ENCODE results near the gene ZNF839. TPM values are rescaled to one million over a fixed set of nuclear protein-coding genes. Genes with fewer than 3 reads are reported as not detected.
A peak's percentile ranks its signal among the peaks of the same experiment; 100 is the strongest.
"Not testable (repeated sequence)": the region's sequence is repeated elsewhere in the genome, so short reads cannot be mapped to it uniquely, and the experiment has no call there.

The ZNF839 gene
- total RNA-seq, 2 donors from 2014 or later: 17.1 to 19.5 TPM

DNA sequence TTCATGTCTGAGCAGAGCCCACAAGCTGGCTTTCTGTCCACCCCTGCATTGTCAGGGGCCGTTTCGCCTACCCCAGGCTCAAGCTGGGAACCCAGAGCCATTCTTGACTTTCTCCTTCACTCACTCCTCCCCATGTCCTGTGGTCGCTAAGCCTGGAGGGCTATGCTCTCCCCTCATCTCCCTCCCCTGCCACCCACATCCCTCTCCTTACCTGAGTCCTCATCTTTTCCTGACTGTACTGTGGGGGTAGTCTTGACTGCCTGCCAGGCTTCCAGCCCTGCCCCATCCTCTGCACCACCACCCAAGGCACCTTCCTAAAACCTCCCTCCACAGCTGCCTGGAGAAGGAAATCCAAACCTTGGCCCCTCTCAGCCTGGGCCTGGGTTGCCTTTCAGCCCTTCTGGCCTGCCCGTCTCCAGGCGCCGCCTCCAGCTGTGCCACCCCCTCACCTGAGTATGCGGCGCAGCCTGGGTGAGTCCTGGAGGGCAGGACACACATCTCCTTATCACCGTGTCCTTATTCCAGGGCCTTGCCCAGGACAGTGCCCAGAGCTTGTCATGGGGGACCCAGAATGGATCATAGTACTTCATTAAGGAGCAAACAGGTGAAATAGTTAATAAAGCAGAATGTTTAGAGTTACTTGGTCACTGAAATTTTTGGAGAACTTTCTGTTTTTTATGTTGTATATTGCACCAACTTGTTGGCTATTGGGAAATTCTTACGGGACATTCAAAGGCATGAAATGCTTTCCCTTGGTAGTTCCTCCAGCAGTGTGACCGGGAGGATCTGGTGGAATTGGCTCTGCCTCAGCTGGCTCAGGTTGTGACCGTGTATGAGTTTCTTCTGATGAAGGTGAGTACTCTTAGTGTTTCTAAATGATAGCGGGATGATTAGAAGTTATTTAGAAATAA lies 14.5 kb downstream of the ZNF839 start:
- ATAC-seq (no peak), DNase-seq (no peak)
- H3K36me3 Mint-ChIP-seq (ENCODE audit: low read depth): peaks cover 2% of the 10 kb centered on the region
- peaks cover 7% of the 10 kb centered on the region for H3K4me1 Mint-ChIP-seq
- no peaks in the 10 kb centered on the region for H3K27me3 Mint-ChIP-seq
- H3K9me3 ChIP-seq (ENCODE audit: control insufficient read depth, low read length, poor library complexity, severe bottlenecking): no peaks in the 10 kb centered on the region
- no peak overlapping the region for H3K27ac Mint-ChIP-seq
- H3K4me3 Mint-ChIP-seq: no peak overlapping the region

GRCh38 chr14:102335163-102335562 lies 15.6 kb downstream of the ZNF839 start:
- Mint-ChIP-seq H3K4me1 (peaks cover 7% of the 10 kb centered on the region), H3K4me3 (no peak overlapping the region), H3K36me3 (ENCODE audit: low read depth) (peaks cover 2% of the 10 kb centered on the region), H3K27me3 (no peaks in the 10 kb centered on the region), H3K27ac (no peak overlapping the region)
- H3K9me3 ChIP-seq (ENCODE audit: control insufficient read depth, low read length, poor library complexity, severe bottlenecking): no peaks in the 10 kb centered on the region
- no peak for ATAC-seq
- DNase-seq: no peak

GRCh38 chr14:102338724-102339123 lies 19.2 kb downstream of the ZNF839 start:
- Mint-ChIP-seq H3K4me3 (no peak overlapping the region), H3K36me3 (ENCODE audit: low read depth) (peaks cover 2% of the 10 kb centered on the region), H3K4me1 (peaks cover 7% of the 10 kb centered on the region), H3K27me3 (no peaks in the 10 kb centered on the region), H3K27ac (no peak overlapping the region)
- no peak for DNase-seq
- no peak for ATAC-seq
- no peaks in the 10 kb centered on the region for H3K9me3 ChIP-seq (ENCODE audit: control insufficient read depth, low read length, poor library complexity, severe bottlenecking)

DNA sequence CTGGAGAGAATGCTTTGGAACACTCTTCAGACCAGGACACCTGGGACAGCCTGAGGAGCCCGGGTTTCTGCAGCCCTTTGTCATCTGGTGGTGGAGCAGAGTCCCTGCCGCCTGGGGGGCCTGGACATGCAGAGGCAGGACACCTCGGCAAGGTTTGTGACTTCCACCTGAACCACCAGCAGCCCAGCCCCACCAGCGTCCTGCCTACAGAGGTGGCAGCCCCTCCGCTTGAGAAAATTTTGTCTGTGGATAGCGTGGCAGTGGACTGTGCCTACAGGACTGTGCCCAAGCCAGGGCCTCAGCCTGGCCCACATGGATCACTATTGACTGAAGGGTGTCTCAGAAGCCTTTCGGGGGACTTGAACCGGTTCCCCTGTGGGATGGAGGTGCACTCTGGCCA lies 22.0 kb downstream of the ZNF839 start:
- H3K4me1 Mint-ChIP-seq: peaks cover 4% of the 10 kb centered on the region
- H3K4me3 Mint-ChIP-seq: no peak overlapping the region
- H3K27ac Mint-ChIP-seq: peak overlapping the region; percentile 19
- H3K36me3 Mint-ChIP-seq (ENCODE audit: low read depth): peaks cover 2% of the 10 kb centered on the region
- ATAC-seq (no peak), DNase-seq (no peak)
- H3K27me3 Mint-ChIP-seq: no peaks in the 10 kb centered on the region
- H3K9me3 ChIP-seq (ENCODE audit: control insufficient read depth, low read length, poor library complexity, severe bottlenecking): no peaks in the 10 kb centered on the region

DNA sequence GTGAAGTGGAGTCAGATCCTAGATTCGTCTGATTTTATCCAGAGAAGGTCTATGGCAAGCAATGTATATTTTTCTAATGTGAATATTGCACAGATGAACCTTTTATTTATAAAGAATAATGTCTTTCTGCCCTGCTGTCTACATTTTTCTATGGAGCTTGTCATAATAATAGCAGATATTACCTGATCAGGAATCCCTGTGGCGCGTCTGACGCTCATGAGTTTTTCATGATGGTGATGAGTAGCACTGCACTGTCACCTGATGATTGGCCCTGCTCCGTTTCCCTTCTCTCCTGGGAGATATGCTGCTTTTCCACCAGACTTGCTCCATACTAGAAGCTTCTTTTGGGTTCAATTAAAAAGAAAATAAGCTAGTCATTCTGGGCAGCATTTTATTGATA lies 22.7 kb downstream of the ZNF839 start:
- peaks cover 2% of the 10 kb centered on the region for H3K36me3 Mint-ChIP-seq (ENCODE audit: low read depth)
- ATAC-seq: no peak
- no peaks in the 10 kb centered on the region for H3K9me3 ChIP-seq (ENCODE audit: control insufficient read depth, low read length, poor library complexity, severe bottlenecking)

DNA sequence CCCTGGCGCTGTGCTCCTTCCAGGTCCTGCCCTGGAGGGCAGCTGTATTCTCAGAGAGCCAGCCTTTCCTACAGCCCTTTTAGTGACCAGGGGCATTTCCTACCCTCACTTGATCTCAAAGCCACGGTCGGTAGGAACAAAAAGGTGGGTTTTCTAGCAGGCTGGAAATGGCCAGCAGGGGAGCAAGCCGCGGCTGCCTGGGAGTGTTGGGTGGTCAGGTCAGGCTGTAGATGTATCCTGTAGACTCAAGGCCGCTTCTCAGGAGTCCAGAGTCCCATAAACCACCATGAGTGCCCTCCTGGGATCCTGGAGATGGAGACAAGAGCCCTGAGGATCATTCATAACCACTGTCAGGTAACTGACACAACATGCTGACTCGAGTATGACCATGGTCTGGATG lies 24.5 kb downstream of the ZNF839 start:
- H3K36me3 Mint-ChIP-seq (ENCODE audit: low read depth): no peaks in the 10 kb centered on the region

More for the DNA sequence above, 22.7 kb downstream of the ZNF839 start:
- Mint-ChIP-seq H3K4me3 (no peak overlapping the region), H3K4me1 (peaks cover 4% of the 10 kb centered on the region), H3K27ac (no peak overlapping the region), H3K27me3 (no peaks in the 10 kb centered on the region)
- DNase-seq: no peak

DNA sequence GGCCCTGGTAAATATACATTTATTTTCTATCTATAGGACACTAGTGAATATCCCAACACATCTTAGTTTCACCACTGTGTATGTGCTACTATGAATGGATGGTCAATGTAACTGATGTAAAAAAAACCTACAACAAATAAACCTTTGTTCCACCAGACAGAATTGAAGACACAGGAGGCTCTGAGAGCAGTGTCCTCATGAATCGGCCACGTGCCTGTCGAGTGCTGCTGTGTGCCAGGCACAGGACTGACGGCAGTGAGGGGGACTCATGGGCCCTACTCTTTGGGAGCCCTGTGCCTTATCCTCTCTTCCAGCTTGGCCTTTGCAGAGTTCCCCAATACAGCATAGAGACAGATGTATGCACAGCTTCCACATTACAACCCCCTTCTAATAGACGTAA lies 24.9 kb downstream of the ZNF839 start:
- DNase-seq: no peak
- peak overlapping the region; percentile 57 for H3K27ac Mint-ChIP-seq
- no peak for ATAC-seq
- H3K9me3 ChIP-seq (ENCODE audit: control insufficient read depth, low read length, poor library complexity, severe bottlenecking): no peaks in the 10 kb centered on the region
- H3K36me3 Mint-ChIP-seq (ENCODE audit: low read depth): no peaks in the 10 kb centered on the region
- no peak overlapping the region for H3K4me3 Mint-ChIP-seq
- peaks cover 2% of the 10 kb centered on the region for H3K4me1 Mint-ChIP-seq
- H3K27me3 Mint-ChIP-seq: no peaks in the 10 kb centered on the region

More for the DNA sequence above, 24.5 kb downstream of the ZNF839 start:
- Mint-ChIP-seq H3K4me1 (peaks cover 2% of the 10 kb centered on the region), H3K27me3 (no peaks in the 10 kb centered on the region), H3K27ac (no peak overlapping the region), H3K4me3 (no peak overlapping the region)
- DNase-seq (no peak), ATAC-seq (no peak)
- H3K9me3 ChIP-seq (ENCODE audit: control insufficient read depth, low read length, poor library complexity, severe bottlenecking): no peaks in the 10 kb centered on the region

- Mint-ChIP-seq H3K27ac (peak overlapping the region; percentile 57), H3K36me3 (ENCODE audit: low read depth) (no peaks in the 10 kb centered on the region), H3K4me3 (no peak overlapping the region), H3K4me1 (peaks cover 2% of the 10 kb centered on the region), H3K27me3 (no peaks in the 10 kb centered on the region)
- no peak for DNase-seq
- no peak for ATAC-seq
- no peaks in the 10 kb centered on the region for H3K9me3 ChIP-seq (ENCODE audit: control insufficient read depth, low read length, poor library complexity, severe bottlenecking)
Observed at GRCh38 chr14:102345232-102345631, 25.7 kb downstream of the ZNF839 start.

DNA sequence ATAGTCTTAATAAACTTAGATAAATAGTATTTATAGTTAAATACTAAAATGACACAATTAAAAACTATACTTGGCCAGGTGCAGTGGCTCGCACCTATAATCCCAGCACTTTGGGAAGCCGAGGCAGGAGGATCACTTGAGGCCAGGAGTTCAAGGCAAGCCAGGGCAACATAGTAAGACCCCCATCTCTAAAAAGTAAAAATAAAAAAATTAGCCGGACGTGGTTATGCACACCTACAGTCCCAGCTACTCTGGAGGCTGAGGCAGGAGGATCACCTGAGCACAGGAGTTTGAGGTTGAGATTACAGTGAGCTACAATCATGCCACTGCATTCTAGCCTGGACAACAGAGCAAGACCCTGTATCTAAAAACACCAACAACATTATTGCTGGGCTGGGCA lies 27.1 kb downstream of the ZNF839 start:
- Mint-ChIP-seq H3K27ac (no peak overlapping the region), H3K27me3 (no peaks in the 10 kb centered on the region), H3K36me3 (ENCODE audit: low read depth) (no peaks in the 10 kb centered on the region), H3K4me1 (peaks cover 2% of the 10 kb centered on the region), H3K4me3 (no peak overlapping the region)
- ATAC-seq: no peak
- H3K9me3 ChIP-seq (ENCODE audit: control insufficient read depth, low read length, poor library complexity, severe bottlenecking): no peaks in the 10 kb centered on the region
- no peak for DNase-seq

GRCh38 chr14:102348376-102348775 lies 28.8 kb downstream of the ZNF839 start:
- peaks cover 2% of the 10 kb centered on the region for H3K4me1 Mint-ChIP-seq
- DNase-seq: no peak
- no peak overlapping the region for H3K27ac Mint-ChIP-seq
- no peak overlapping the region for H3K4me3 Mint-ChIP-seq
- no peaks in the 10 kb centered on the region for H3K27me3 Mint-ChIP-seq
- H3K36me3 Mint-ChIP-seq (ENCODE audit: low read depth): no peaks in the 10 kb centered on the region
- no peak for ATAC-seq
- H3K9me3 ChIP-seq (ENCODE audit: control insufficient read depth, low read length, poor library complexity, severe bottlenecking): no peaks in the 10 kb centered on the region

DNA sequence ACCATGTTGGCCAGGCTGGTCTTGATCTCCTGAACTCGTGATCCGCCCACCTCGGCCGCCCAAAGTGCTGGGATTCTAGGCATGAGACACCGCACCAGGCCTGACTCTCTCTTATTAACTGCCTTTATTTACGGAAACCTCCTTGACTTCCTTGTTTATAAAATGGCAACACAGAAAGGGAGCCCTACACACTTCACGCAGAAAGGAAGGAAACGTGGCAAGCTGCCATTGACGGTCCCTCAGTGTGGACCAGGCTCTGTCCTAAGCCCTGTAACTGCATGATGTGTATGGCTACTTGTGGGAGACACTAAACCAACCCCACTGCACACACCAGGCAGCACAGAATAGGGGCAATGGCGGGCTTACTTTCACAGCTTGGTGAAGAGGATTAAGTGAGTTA lies 31.5 kb downstream of the ZNF839 start:
- H3K27ac Mint-ChIP-seq: peak overlapping the region; percentile 51
- peaks cover 2% of the 10 kb centered on the region for H3K4me1 Mint-ChIP-seq
- H3K9me3 ChIP-seq (ENCODE audit: control insufficient read depth, low read length, poor library complexity, severe bottlenecking): no peaks in the 10 kb centered on the region
- no peaks in the 10 kb centered on the region for H3K36me3 Mint-ChIP-seq (ENCODE audit: low read depth)
- H3K4me3 Mint-ChIP-seq: no peak overlapping the region
- H3K27me3 Mint-ChIP-seq: no peaks in the 10 kb centered on the region
- no peak for ATAC-seq
- no peak for DNase-seq

- H3K27ac Mint-ChIP-seq; H3K36me3 Mint-ChIP-seq (ENCODE audit: low read depth); DNase-seq; H3K27me3 Mint-ChIP-seq; H3K4me3 Mint-ChIP-seq; H3K9me3 ChIP-seq (ENCODE audit: control insufficient read depth, low read length, poor library complexity, severe bottlenecking); ATAC-seq; H3K4me1 Mint-ChIP-seq: not testable (repeated sequence)
Observed at GRCh38 chr14:102351593-102351992, 32.0 kb downstream of the ZNF839 start.

GRCh38 chr14:102352213-102352612 lies 32.7 kb downstream of the ZNF839 start:
- Mint-ChIP-seq H3K36me3 (ENCODE audit: low read depth) (peaks cover under 1% of the 10 kb centered on the region), H3K27ac (no peak overlapping the region), H3K4me3 (no peak overlapping the region), H3K27me3 (no peaks in the 10 kb centered on the region), H3K4me1 (peaks cover 2% of the 10 kb centered on the region)
- no peaks in the 10 kb centered on the region for H3K9me3 ChIP-seq (ENCODE audit: control insufficient read depth, low read length, poor library complexity, severe bottlenecking)
- no peak for ATAC-seq
- no peak for DNase-seq

DNA sequence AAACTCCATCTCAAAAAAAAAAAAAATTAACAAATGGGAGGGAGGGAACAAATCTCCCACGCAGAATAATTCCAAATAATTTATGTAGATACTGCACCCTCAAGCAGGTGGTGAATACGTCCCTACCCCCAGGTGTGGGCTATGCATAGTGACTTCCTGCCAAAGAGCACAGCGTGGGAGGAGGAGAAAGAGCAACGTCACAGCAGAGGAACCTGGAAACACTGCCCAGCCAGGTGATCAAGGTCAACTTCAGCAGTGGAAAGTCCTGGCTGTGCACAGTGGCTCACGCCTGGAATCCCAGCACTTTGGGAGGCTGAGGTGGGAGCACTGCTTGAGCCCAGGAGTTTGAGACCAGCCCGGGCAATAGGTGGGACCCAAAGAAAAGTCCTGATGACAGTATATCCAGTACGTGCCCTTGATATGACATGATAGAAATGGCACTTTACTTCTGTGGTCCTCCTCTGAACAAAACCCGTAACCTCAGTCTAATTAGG lies 33.6 kb downstream of the ZNF839 start:
- no peaks in the 10 kb centered on the region for H3K27me3 Mint-ChIP-seq
- peaks cover 4% of the 10 kb centered on the region for H3K4me1 Mint-ChIP-seq
- H3K36me3 Mint-ChIP-seq (ENCODE audit: low read depth): peaks cover 3% of the 10 kb centered on the region
- no peak for ATAC-seq
- DNase-seq: no peak
- no peaks in the 10 kb centered on the region for H3K9me3 ChIP-seq (ENCODE audit: control insufficient read depth, low read length, poor library complexity, severe bottlenecking)
- no peak overlapping the region for H3K4me3 Mint-ChIP-seq
- H3K27ac Mint-ChIP-seq: peak overlapping the region; percentile 47
